NCI-H2227 (cell line): Measurements from ENCODE around the gene C1QB.

Experiments
- DNase-seq: peaks from one replicate; lab custom pipeline; 2025; ENCODE audit not compliant: unreplicated experiment; lab: John Stamatoyannopoulos, UW

The C1QB gene

GRCh38 chr1:22652881-22653316, at the start of gene C1QB:
Gene C1QB (plus strand): TSS chr1:22653236. CDS start chr1:22659463, 6,227 bp downstream.
- DNase-seq = no peak

- DNase-seq = no peak
Measured at GRCh38 chr1:22606161-22606560, 46.9 kb upstream of the C1QB start.

GRCh38 chr1:22607154-22607553, 45.9 kb upstream of the C1QB start:
- DNase-seq = no peak

DNA sequence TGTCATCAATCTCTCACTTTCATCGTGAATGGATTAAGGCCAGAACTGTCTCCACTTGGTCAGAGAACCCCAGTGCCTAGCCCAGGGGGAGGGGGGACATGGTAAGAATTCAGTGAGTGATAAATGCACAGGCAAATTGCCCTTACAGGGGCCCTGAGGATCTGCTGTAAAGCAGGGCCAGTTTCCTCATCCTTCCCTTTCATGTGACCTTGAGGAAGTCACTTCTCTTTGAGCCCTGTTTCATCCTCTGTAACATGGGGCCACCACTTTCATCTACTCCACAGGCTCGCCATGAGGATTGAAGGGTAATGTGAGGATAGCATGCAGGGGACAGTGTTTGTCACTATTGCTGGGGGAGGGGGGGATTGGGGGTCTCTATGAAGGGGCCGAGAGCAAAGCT, 44.7 kb upstream of the C1QB start:
- no peak for DNase-seq

DNA sequence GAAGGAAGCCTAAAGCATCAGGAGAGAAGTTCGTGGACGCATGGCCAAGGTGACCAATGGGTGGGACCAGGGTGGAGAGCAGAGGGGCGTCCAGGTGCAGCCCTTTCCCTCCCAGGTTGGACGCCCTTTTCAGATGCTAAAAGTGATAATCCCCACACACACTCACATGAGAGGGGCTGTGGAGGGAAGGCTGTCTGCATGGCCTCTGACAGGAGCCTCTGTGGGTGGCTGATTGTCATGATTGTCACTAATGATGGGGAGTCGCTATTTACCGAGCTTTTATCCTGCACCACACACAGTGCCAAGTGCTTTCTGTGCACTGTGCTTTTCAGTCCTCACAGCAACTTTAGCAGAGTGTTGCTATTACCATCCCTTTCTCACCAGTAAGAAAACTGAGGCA, 43.7 kb upstream of the C1QB start:
- DNase-seq = peak; percentile 81

GRCh38 chr1:22611530-22611947, 41.5 kb upstream of the C1QB start:
- DNase-seq = no peak

- DNase-seq = peak; percentile 48
Measured at GRCh38 chr1:22612671-22613571, 40.1 kb upstream of the C1QB start.

DNA sequence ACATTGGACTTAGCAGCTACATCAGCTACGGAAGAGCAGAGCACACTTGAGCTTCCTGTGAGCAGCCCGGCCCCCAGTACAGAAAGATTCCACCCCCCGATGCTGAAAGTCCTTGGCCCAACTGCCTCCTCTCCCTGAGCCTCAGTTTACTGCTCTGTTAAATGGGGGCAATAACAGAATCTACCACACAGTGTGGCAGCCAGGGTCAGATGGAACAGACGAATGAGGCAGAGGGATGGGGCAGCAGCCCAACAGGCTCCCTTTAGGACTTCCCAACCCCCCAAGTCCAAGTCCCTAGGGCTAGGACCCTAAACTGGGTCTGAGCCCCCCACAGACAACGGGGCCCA, 39.5 kb upstream of the C1QB start:
- DNase-seq = no peak

DNA sequence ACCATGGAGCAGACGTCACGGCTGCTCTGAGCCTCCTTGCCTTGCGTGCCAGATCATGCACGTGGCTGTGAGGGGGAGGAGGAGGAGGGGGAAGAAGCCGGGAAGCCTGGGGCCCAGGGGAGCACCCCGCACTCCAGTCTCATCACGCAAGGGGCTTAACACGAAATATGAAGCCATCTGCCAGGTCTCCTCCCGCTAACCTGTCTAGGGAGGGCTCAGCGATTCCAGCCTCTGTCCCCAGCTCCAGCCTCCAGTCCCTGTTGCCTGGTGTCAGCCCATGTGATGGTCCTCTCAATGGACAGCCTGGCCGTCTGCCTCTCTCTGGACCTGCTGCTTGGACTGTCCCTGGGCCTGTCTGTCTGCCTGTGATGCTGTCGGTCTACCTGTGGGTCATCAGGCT, 39.1 kb upstream of the C1QB start:
- no peak for DNase-seq

DNA sequence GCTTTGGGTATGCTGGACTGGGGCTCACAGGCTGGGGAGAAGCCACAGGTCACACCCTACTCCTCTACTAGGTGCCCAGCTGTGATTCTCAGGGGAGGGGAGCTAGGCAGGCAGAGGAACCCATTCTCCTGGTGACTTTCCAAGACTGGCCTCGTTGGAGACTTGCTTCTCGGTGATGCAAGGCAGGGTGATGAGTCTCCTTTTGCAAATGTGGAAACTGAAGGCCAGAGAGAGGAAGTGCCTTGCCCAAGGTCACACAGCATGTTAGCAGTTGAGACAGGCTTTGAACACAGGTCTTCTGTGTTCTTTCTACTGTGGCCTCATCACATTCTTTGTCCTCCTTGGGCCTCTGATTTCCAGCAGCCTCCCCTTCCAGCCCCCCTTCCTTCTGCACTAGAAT, 37.1 kb upstream of the C1QB start:
- no peak for DNase-seq

DNA sequence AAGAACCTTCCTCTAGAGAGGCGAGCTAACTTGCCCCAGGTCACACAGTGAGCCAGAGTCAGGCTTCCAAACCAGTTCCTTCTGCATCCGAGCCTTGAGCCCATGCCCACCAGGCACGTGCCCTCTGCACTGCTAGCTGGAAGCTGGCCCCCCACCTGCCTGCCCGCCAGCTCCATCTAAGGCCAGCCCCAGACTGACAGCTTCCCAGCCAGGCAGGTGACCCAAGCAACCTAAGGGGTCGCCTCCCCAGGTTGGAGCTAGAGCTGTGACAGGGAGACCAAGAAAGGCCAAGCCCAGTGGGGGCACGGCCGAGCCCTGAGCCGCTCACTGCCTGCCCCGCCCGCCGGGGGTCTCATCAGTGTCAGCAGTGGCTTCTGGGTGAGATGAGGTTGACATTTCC, 36.5 kb upstream of the C1QB start:
- DNase-seq = no peak

DNA sequence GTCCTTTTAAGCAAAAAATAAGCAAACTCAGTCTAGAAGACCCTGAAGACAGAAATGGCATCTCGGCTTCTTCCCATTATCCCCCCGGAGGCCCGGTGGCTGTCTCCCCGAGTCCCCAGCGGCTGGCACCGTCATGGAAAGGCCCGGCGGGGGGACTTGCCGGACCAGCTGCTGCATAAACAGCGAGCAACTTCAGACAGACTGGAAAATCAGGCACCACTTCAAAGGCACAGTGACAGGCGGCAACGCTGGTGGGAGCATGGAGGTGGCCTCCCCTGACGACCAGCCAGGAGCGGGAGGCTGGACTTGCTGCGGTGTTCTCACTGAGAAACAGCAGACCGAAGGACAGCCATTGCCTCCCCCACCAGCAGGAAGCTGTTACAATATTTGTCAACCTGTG, 35.0 kb upstream of the C1QB start:
- DNase-seq = no peak

DNA sequence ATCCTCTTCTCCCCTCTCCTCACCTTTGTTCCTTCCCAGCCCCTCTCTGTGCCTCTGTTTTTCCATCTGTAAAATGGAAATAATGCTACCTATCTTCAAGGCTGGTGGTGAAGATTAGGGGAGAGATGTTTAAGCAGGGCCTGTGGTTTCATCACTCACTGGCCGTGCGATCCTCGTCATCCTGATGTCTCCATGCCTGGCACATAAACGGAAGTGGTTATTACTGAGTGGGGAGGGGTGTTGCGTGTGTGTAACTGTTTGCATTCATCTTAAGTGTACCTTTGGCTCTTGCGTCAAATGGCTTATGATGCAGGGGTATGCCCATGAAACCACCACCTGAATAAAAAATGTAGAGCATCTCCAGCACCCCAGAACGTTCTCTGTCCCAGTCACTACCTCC, 33.8 kb upstream of the C1QB start:
- no peak for DNase-seq

DNA sequence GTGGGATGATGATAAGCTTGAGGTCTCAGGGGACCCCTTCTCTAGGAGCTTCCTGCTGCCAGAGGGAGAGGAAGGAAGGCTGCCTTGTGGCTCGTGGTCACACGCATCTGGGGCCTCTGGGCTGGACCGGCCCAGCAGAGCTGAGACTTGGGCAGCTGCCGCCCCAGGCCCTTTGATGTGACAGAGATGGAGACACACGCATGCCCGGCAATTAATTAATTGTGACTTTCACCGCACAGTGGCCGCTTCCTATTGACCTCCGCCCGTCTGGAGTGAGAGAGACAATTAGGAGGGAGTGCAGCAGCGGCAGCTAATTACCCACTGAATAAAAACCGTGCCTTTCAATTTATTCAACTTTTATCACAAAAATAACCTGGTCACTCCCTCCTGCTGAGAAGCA, 33.2 kb upstream of the C1QB start:
- DNase-seq = no peak

GRCh38 chr1:22621761-22622160, 31.3 kb upstream of the C1QB start:
- DNase-seq = no peak

DNA sequence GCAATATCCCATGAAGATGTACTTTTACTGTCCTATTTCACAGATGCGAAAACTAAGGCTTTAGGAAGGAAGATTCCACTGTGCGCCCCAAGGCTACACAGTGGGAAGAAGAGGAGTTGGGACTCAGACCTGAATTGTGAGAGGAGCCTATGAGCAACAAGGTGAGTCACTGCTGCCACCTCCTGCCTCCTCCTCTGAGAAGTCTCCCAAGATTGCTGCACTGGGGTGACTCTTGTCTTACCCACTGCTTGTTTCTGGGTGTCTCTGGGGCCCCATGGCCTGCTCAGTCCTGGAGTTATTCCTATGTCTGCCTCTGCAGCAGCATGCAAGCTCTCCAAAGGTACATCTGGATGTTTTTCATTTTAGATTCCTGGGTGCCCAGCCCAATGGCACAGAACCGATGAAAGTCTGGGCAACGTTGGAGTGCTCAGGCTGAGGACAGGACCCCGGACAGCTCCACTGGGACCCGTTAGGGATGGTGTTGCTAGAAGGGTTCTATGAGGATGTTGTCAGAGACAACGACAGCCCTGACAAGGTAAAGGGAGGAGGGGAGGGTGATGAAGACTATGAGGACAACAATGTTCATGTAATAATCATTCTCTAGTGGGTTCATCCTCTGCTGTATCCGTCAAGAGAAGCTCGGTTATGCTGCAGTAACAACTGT, 27.6 kb upstream of the C1QB start:
- no peak for DNase-seq

- no peak for DNase-seq
Measured at GRCh38 chr1:22626237-22627157, 26.5 kb upstream of the C1QB start.

- DNase-seq = no peak
Measured at GRCh38 chr1:22627331-22627730, 25.7 kb upstream of the C1QB start.

- no peak for DNase-seq
Measured at GRCh38 chr1:22628698-22629444, 24.2 kb upstream of the C1QB start.

DNA sequence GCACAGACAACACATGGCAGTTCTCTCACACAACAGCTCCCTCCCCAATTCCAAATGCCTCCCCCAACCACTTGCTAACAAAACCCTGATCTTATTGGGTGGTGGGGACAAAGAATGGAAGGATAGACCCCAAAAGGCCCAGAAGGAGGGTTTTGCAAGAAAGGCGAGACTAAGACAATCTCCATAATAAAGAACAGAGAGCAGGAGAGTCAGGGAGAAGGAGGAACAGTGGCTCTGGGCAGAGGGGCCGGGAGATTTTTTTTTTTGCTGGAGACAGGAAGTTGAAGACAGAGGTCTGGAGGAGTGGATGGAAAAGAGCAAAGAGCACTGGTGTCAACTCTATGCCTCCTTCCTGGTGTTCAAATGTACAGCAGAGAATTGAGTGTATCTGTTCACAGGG, 23.1 kb upstream of the C1QB start:
- no peak for DNase-seq
